ENCODE results near the gene TFPT. TPM values are rescaled to one million over a fixed set of nuclear protein-coding genes. Genes with fewer than 3 reads are reported as not detected.

TFPT gene
- total RNA-seq, 1 experiment from 2014 or later, result 45.4 TPM

GRCh38 chr19:54128441-54128725, 12.9 kb upstream of the TFPT start:
- ChIA-PET POLR2A (no interaction called here), CTCF (no interaction called here)
- ATAC-seq, result no peak
- TF ChIP-seq POLR2AphosphoS5 (IDR thresholded peaks at IDR 0.05; ENCODE audit: low read depth, low read length) (no peak), TCF7L2 (IDR thresholded peaks at IDR 0.05; ENCODE audit: low read depth, low read length) (no peak), REST (IDR thresholded peaks at IDR 0.05; ENCODE audit: insufficient read depth in 1 of 2, low read depth in 2 of 2, low read length in 1 of 2) (no peak), CTCF (IDR thresholded peaks at IDR 0.05) (no peak), SIN3A (IDR thresholded peaks at IDR 0.05; ENCODE audit: borderline replicate concordance, insufficient read depth, low read depth, low read length) (no peak)
- H3K4me1 ChIP-seq (ENCODE audit: control insufficient read depth, insufficient read depth, low read length), result no peaks in the 10 kb centered on the region
- BruUV-seq (replicated peaks), result no TSS peak
- in situ Hi-C loops (cut with HindIII; ENCODE audit: low pct_unique_long_range_greater_than_20kb, low sequenced_read_pairs) (no loop called here), intact Hi-C loops (cut with micrococcal nuclease; ENCODE audit: unreplicated experiment) (no loop called here)
- H3K4me3 ChIP-seq (ENCODE audit: low read depth in 2 of 2, low read length in 2 of 2), result no peak overlapping the region
- no peak for DNase-seq (ENCODE audit: low read depth, low spot score)
- H3K27me3 ChIP-seq (ENCODE audit: control insufficient read depth, insufficient read depth, low read length), result no peaks in the 10 kb centered on the region
- no peak overlapping the region for H3K27ac ChIP-seq (ENCODE audit: low read length)
- H3K36me3 ChIP-seq (ENCODE audit: control insufficient read depth, insufficient read depth, low read length), result peaks cover 17% of the 10 kb centered on the region
- H3K9me3 ChIP-seq (ENCODE audit: control insufficient read depth, insufficient read depth, low read depth, low read length), result no peaks in the 10 kb centered on the region

- DNase-seq (ENCODE audit: low read depth, low spot score) (no peak), ATAC-seq (no peak)
- no peak overlapping the region for H3K27ac ChIP-seq (ENCODE audit: low read length)
- no peak overlapping the region for H3K4me3 ChIP-seq (ENCODE audit: low read depth in 2 of 2, low read length in 2 of 2)
- no peak for TF ChIP-seq SIN3A (IDR thresholded peaks at IDR 0.05; ENCODE audit: borderline replicate concordance, insufficient read depth, low read depth, low read length)
- no peak for TF ChIP-seq CTCF (IDR thresholded peaks at IDR 0.05)
- no peak for TF ChIP-seq TCF7L2 (IDR thresholded peaks at IDR 0.05; ENCODE audit: low read depth, low read length)
- no peak for TF ChIP-seq POLR2AphosphoS5 (IDR thresholded peaks at IDR 0.05; ENCODE audit: low read depth, low read length)
- TF ChIP-seq REST (IDR thresholded peaks at IDR 0.05; ENCODE audit: insufficient read depth in 1 of 2, low read depth in 2 of 2, low read length in 1 of 2), result no peak
- ChIA-PET CTCF (no interaction called here), POLR2A (no interaction called here)
- H3K27me3 ChIP-seq (ENCODE audit: control insufficient read depth, insufficient read depth, low read length), result no peaks in the 10 kb centered on the region
- peaks cover 17% of the 10 kb centered on the region for H3K36me3 ChIP-seq (ENCODE audit: control insufficient read depth, insufficient read depth, low read length)
- in situ Hi-C loops (cut with HindIII; ENCODE audit: low pct_unique_long_range_greater_than_20kb, low sequenced_read_pairs), result no loop called here
- H3K4me1 ChIP-seq (ENCODE audit: control insufficient read depth, insufficient read depth, low read length), result no peaks in the 10 kb centered on the region
- no peaks in the 10 kb centered on the region for H3K9me3 ChIP-seq (ENCODE audit: control insufficient read depth, insufficient read depth, low read depth, low read length)
- intact Hi-C loops (cut with micrococcal nuclease; ENCODE audit: unreplicated experiment), result no loop called here
- no TSS peak for BruUV-seq (replicated peaks)
Observed at GRCh38 chr19:54127688-54128440, 12.4 kb upstream of the TFPT start.
